ENCODE measurements around the gene CNIH3.

GRCh38 chr1:224722838-224723237 is 106.7 kb downstream of the CNIH3 start:
- TF ChIP-seq CREB5 (CRISPR knock-in tag; IDR thresholded peaks at IDR 0.05; ENCODE audit: low read depth) (no peak), RARB (CRISPR knock-in tag; IDR thresholded peaks at IDR 0.05) (no peak), PATZ1 (CRISPR knock-in tag; IDR thresholded peaks at IDR 0.05; ENCODE audit: borderline replicate concordance) (no peak), ZNF70 (CRISPR knock-in tag; IDR thresholded peaks at IDR 0.05) (no peak), PPARA (CRISPR knock-in tag; IDR thresholded peaks at IDR 0.05; ENCODE audit: borderline replicate concordance) (no peak), GLIS3 (CRISPR knock-in tag; IDR thresholded peaks at IDR 0.05) (no peak), TOX (CRISPR knock-in tag; IDR thresholded peaks at IDR 0.05; ENCODE audit: borderline replicate concordance) (no peak), CSRNP3 (CRISPR knock-in tag; IDR thresholded peaks at IDR 0.05) (no peak)

All from SK-N-SH treated with all-trans-retinoic acid at 6 μM for 48 hours (cell line).